HG02870 (cell line): ENCODE measurements around the gene TMEM82.

ENCODE experiments used
- ATAC-seq: cut with Tn5 transposase; IDR thresholded peaks from one replicate; pipeline ENCODE4 v1.9.1; 2021; ENCODE audit warnings: mild to moderate bottlenecking, moderate library complexity; ENCODE audit not compliant: unreplicated experiment

The TMEM82 gene

GRCh38 chr1:15719381-15720120 lies 22.7 kb upstream of the TMEM82 start:
- no peak for ATAC-seq

DNA sequence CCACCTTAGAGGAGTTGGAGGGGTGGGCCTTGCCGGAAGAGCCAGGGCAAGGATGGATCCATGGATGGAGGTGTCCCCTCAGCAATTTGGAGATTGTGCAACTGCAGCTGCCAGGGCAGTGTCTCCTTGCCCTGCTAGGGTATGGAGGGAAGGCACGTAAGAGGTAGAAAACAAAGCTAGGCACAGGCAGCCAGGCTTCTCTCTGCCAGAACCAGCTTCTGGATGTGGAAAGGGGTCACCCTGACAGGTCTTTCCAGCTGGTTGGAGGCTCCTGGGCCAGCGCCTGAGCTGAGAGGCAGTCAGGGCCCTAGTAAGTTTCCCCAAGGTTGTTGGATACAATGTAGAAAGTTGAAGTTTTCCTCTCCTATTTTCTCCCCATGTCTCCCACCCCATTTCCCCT lies 21.4 kb upstream of the TMEM82 start:
- no peak for ATAC-seq

DNA sequence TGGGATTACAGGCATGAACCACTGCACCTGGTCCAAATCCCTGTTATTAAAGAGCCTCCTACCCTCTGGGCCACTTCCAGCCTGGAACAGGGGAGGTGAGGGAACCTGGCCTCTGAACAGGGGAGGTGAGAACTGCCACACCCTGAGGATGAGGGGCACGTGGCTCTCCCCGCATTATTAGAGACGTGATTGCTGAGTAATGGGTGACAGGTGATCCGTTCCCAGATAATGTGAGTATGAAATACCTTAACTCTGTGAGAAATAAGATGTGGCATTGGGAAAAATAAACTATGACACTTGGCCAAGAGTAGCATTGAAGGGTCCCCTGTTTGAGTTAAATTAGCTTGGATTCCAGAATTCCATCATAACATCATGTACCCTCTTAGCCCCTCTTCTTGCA lies 19.9 kb upstream of the TMEM82 start:
- no peak for ATAC-seq

GRCh38 chr1:15722836-15723532 lies 19.3 kb upstream of the TMEM82 start:
- ATAC-seq, result no peak

- ATAC-seq, result no peak
Measured at GRCh38 chr1:15723631-15724246, 18.6 kb upstream of the TMEM82 start.

- no peak for ATAC-seq
Measured at GRCh38 chr1:15724949-15725880, 17.1 kb upstream of the TMEM82 start.

DNA sequence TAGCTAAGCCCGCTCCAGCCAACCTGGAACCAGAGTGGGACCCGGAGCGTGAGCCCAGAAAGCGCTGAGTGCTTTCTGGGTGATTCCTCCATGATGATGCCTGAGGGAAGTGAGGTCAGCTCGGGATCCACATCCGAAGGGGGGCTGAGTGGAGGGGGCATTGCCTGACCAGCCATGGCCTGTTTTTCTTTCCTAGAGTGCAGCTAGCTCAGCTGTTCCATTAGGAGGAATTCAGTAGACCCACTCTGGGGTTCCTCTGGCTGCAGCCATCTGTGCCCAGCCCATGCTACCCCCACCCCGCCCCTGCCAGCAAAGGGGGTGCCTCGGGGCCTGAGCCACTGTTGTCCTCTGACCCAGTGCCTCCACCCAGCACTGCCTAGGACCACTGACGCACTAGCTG lies 15.8 kb upstream of the TMEM82 start:
- ATAC-seq, result no peak

DNA sequence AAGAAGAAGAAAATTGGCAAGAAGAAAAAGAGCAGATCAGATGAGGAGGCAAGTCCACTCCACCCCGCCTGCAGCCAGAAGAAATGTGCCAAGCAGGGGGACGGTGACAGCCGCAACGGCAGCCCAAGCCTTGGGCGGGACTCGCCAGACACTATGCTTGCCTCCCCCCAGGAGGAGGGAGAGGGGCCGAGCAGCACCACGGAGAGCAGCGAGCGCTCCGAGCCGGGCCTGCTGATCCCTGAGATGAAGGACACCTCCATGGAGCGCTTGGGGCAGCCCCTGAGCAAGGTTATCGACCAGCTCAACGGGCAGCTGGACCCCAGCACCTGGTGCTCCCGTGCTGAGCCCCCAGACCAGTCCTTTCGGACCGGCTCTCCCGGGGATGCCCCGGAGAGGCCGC lies 15.3 kb upstream of the TMEM82 start:
- ATAC-seq, result no peak

DNA sequence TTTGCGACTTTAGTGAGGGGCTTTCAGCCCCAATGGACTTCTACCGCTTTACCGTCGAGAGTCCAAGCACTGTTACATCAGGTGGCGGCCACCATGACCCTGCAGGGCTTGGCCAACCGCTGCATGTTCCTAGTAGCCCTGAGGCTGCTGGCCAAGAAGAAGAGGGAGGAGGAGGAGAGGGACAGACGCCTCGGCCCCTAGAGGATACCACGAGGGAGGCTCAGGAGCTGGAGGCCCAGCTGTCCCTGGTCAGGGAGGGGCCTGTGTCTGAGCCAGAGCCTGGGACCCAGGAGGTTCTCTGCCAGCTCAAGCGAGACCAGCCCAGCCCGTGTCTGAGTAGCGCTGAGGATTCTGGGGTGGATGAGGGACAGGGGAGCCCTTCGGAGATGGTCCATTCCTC lies 14.9 kb upstream of the TMEM82 start:
- no peak for ATAC-seq

DNA sequence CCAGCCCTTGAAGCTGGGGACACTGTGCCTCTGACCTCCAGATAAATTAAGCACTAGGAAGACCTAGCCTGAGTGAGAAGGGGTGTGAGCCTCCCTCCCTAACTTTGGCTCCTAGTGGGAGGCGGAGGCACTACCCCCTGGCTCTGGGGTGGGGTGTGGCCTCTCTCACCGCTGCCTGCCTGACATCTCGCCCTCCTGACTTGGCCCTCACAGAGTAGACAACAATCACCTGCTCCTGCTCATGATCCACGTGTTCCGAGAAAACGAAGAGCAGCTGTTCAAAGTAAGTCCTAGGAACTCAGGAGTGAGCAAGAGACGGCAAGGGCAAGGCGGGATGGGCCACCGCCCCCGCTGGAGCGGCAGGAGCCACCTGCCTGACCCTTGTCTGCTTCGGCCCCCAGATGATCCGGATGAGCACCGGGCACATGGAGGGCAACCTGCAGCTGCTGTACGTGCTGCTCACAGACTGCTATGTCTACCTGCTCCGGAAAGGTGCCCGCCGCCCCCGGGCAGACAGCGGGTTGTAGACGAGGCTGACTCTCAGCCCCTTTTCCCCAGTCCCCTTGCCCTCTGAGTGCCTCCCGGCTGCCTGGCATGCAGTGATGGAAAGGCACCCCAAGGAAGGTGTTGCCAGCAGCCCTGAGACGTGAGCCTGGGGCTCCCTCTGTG lies 14.3 kb upstream of the TMEM82 start:
- ATAC-seq, result no peak

GRCh38 chr1:15728937-15729657 lies 13.2 kb upstream of the TMEM82 start:
- no peak for ATAC-seq

GRCh38 chr1:15730423-15730822 lies 11.9 kb upstream of the TMEM82 start:
- ATAC-seq, result no peak

- ATAC-seq, result no peak
Measured at GRCh38 chr1:15730936-15731335, 11.4 kb upstream of the TMEM82 start.

DNA sequence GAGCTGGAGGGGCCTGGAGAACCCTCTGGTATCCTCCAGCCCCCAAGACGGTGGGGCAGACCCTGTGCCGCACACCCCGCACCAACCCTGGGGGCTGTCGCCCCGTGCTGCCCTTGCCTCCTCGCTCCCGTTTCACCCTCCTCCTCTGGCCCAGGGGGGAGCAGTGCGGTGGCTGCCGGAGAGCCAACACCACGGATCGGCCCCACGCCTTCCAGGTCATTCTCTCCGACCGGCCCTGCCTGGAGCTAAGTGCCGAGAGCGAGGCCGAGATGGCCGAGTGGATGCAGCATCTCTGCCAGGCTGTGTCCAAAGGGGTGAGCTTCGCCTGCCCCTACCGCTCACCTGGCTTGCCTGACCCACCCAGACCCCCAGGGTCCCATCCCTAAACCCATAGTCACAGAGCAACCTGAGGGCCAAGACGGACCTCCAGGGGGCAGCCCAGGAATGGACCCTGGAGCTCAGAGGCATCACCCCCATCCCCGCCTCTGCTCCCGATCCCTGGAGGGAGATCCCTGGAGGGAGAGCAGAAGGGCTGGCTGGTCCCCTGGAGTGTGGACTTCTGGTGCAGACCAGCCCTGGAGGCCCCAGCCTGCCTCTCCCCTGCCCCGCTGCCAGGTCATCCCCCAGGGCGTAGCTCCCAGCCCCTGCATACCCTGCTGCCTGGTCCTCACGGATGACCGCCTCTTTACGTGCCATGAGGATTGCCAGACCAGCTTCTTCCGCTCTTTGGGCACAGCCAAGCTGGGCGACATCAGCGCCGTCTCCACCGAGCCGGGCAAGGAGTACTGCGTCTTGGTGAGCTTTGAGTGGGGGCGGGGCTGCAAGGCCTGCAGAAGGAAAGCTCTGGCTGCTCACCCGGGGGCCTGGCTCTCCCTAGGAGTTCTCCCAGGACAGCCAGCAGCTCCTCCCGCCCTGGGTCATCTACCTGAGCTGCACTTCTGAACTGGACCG lies 10.3 kb upstream of the TMEM82 start:
- no peak for ATAC-seq

DNA sequence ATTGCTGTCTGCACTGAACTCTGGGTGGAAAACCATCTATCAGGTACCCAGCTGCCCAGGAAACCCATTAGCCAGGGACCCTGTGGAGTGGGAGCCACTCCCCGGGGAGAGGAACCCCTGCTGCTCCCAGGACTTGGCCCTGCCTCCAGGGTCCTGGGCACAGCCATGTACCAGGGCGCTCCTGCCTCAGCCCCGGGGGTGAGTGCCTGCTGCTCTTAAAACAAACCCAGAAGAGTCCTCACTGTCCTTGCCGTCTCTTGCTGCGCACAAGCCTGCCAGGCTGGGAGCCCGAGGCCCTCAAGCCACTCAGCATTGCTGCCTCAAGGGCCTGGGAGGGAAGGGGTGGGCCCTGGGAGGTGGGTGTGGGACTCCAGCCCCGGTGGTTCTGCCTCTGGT lies 9.6 kb upstream of the TMEM82 start:
- ATAC-seq, result no peak

- ATAC-seq, result no peak
Measured at GRCh38 chr1:15733218-15733725, 9.0 kb upstream of the TMEM82 start.

DNA sequence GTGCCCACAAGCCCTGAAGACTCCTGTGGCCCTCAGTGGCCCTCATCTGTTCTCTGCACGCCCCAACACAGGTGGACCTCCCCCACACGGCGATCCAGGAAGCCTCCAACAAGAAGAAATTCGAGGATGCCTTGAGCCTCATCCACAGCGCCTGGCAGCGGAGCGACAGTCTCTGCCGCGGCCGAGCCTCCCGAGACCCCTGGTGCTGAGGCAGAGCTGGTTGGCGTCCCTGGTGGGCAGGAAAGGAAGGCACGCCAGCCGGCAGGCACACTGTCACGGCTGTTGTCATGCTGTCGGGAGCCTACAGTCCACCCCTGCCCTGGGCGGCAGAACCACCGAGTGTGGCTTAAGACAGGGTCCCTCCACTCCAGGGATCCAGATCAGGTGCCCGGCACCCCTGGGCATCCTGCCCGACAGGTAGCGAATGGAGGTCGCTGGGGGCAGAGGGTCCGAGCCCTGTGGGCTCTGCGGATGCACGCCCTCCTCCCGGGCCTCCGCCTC lies 8.5 kb upstream of the TMEM82 start:
- no peak for ATAC-seq

DNA sequence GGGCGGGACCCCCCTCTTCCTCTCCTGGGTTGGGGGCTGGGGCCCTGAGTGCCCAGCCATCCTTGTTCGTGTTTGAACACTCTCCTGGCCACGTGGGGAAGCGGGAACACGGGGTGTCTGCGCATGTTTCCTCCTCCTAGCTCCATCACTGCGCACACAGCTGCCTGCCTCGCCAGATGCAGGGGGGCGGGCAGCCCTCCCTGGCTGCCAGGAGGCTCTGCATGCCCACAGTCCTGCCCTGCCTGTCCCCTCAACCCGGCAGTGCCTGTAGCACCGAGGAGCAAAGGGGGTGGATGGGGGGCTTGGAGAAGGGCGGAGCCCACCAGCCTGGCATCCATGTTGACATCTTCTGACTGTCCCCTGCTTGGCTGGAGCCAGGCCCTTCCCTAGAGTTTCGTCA lies 8.0 kb upstream of the TMEM82 start:
- no peak for ATAC-seq
